ENCODE results near the gene SLC6A4. TPM values are rescaled to one million over a fixed set of nuclear protein-coding genes. Genes with fewer than 3 reads are reported as not detected.

SLC6A4 gene
- total RNA-seq, 1 experiment from 2014 or later, result 0.02 TPM

DNA sequence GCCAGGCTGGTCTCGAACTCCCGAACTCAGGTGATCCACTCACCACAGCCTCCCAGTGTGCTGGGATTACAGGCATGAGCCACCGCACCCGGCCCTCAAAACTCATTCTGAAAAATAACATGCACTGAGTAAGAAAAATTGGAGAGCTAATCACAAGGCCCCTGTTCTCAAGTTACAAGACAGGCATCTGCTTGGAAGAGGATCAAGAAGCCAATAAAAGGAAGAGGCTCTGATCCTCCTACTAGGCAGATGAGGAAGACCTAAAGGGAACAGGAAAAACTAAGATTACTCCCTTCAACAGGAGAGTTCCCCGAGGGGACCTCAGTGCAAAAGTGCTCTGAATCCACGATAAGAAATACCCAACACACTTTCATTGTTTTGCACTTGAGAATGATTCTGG lies 37.9 kb upstream of the SLC6A4 start:
- Histone ChIP-seq H3K27me3 (ENCODE audit: insufficient read depth, low read length) (no peaks in the 10 kb centered on the region), H2AFZ (ENCODE audit: low read length) (no peak overlapping the region), H2BK20ac (ENCODE audit: low read depth, low read length, poor library complexity, severe bottlenecking) (no peak overlapping the region), H4K5ac (ENCODE audit: insufficient read length, low read depth, low read length) (no peak overlapping the region), H3K4me2 (ENCODE audit: insufficient read depth, insufficient read length, low read length) (no peak overlapping the region), H3K79me1 (ENCODE audit: insufficient read depth, low read depth, low read length, poor library complexity, severe bottlenecking) (no peaks in the 10 kb centered on the region), H3K9ac (ENCODE audit: extremely low read depth, insufficient read length, low read length) (no peak overlapping the region), H3K56ac (ENCODE audit: insufficient read length, low read depth, low read length) (no peak overlapping the region), H3K4me1 (ENCODE audit: insufficient read depth, low read length) (no peaks in the 10 kb centered on the region), H4K8ac (replicated peaks; ENCODE audit: insufficient read length, low read depth, low read length) (no peak overlapping the region), H3K23ac (ENCODE audit: insufficient read length, low read depth, low read length) (no peak overlapping the region), H2BK12ac (ENCODE audit: insufficient read length, low read depth, low read length) (no peak overlapping the region), H3K18ac (ENCODE audit: insufficient read length, low read depth, low read length) (no peak overlapping the region), H3K14ac (ENCODE audit: insufficient read depth, low read length) (no peak overlapping the region), H3K9me3 (ENCODE audit: control insufficient read depth, low read depth, low read length) (no peaks in the 10 kb centered on the region), H3K27ac (ENCODE audit: insufficient read length, low read depth, low read length) (no peak overlapping the region), H4K91ac (ENCODE audit: insufficient read length, low read depth, low read length) (no peak overlapping the region), H3K4ac (ENCODE audit: low read depth, low read length) (no peak overlapping the region), H2BK5ac (ENCODE audit: insufficient read length, low read length) (no peak overlapping the region), H3T11ph (ENCODE audit: low read length) (no peak overlapping the region), H2AK5ac (ENCODE audit: insufficient read length, low read length) (no peak overlapping the region), H3K79me2 (ENCODE audit: insufficient read depth, low read length) (no peaks in the 10 kb centered on the region), H3K23me2 (ENCODE audit: insufficient read length, low read depth, low read length, poor library complexity, severe bottlenecking) (no peaks in the 10 kb centered on the region), H4K20me1 (ENCODE audit: control insufficient read depth, insufficient read depth, insufficient read length) (no peaks in the 10 kb centered on the region), H2BK120ac (ENCODE audit: low read depth, low read length, poor library complexity, severe bottlenecking) (no peak overlapping the region), H2BK15ac (ENCODE audit: low read depth, low read length) (no peak overlapping the region)
- H3K4me1 Mint-ChIP-seq, result no peaks in the 10 kb centered on the region
- no peaks in the 10 kb centered on the region for H3K9me3 Mint-ChIP-seq
- 0 out of 7 replicates have a peak overlapping the region, but pooled peaks of 1 of the 3 experiments have one; percentile 31 for H3K27ac Mint-ChIP-seq
- no CpG with 5 or more reads among the region's 6 CpGs for WGBS (ENCODE audit: extremely low coverage, insufficient read length, low lambda C conversion rate)
- H3K27me3 Mint-ChIP-seq (ENCODE audit: low read depth), result no peaks in the 10 kb centered on the region
- no peak for DNase-seq
- no peak overlapping the region for H3K4me3 Mint-ChIP-seq
- TF ChIP-seq, protein P1, sequence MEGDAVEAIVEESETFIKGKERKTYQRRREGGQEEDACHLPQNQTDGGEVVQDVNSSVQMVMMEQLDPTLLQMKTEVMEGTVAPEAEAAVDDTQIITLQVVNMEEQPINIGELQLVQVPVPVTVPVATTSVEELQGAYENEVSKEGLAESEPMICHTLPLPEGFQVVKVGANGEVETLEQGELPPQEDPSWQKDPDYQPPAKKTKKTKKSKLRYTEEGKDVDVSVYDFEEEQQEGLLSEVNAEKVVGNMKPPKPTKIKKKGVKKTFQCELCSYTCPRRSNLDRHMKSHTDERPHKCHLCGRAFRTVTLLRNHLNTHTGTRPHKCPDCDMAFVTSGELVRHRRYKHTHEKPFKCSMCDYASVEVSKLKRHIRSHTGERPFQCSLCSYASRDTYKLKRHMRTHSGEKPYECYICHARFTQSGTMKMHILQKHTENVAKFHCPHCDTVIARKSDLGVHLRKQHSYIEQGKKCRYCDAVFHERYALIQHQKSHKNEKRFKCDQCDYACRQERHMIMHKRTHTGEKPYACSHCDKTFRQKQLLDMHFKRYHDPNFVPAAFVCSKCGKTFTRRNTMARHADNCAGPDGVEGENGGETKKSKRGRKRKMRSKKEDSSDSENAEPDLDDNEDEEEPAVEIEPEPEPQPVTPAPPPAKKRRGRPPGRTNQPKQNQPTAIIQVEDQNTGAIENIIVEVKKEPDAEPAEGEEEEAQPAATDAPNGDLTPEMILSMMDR (conservative IDR thresholded peaks at IDR 0.05), result no peak
- peaks cover 19 to 56% (median 47%) of the 10 kb centered on the region in 3 experiments; a peak in 6 of 7 replicates for H3K36me3 Mint-ChIP-seq (ENCODE audit: insufficient read depth in 1 of 3, low read depth in 3 of 3)

Data from H9 (cell line).